Fibroblast of skin of abdomen (primary cell): ENCODE results near the gene COMMD4. TPM values are rescaled to one million over a fixed set of nuclear protein-coding genes. Genes with fewer than 3 reads are reported as not detected.
"Not testable (repeated sequence)": the region's sequence is repeated elsewhere in the genome, so short reads cannot be mapped to it uniquely, and the experiment has no call there.

Experiments
- DNase-seq: peaks from one replicate; pipeline ENCODE4 v3.0.0-alpha.2; 2013
- polyA plus RNA-seq, 2 experiments: library from polyadenylated mRNA; unstranded; fragments of 120-200 nt; gene quantifications; one replicate each; pipeline ENCODE4 v1.2.1, GENCODE V29; 2013; ENCODE audit not compliant: insufficient read length in 2 of 2

The COMMD4 gene
- 73.0 TPM for polyA plus RNA-seq (2013, experiment 1 of 2; ENCODE audit: insufficient read length)
- 78.7 TPM for polyA plus RNA-seq (2013, experiment 2 of 2; ENCODE audit: insufficient read length)

- peak; percentile 97 for DNase-seq
Measured at GRCh38 chr15:75335705-75336355, at the start of gene COMMD4. COMMD4 (plus strand) TSS chr15:75336063; CDS start chr15:75336090, 27 bp downstream.

GRCh38 chr15:75293660-75294059 is 42.2 kb upstream of the COMMD4 start:
- not testable (repeated sequence) for DNase-seq

GRCh38 chr15:75298541-75299310 is 37.1 kb upstream of the COMMD4 start:
- DNase-seq: not testable (repeated sequence)

- DNase-seq: not testable (repeated sequence)
Measured at GRCh38 chr15:75299311-75299688, 36.6 kb upstream of the COMMD4 start.

GRCh38 chr15:75300026-75300425 is 35.8 kb upstream of the COMMD4 start:
- not testable (repeated sequence) for DNase-seq

- no peak for DNase-seq
Measured at GRCh38 chr15:75302318-75302717, 33.5 kb upstream of the COMMD4 start.

GRCh38 chr15:75302753-75303152 is 33.1 kb upstream of the COMMD4 start:
- not testable (repeated sequence) for DNase-seq

- no peak for DNase-seq
Measured at GRCh38 chr15:75306188-75306587, 29.7 kb upstream of the COMMD4 start.

GRCh38 chr15:75307778-75308390 is 28.0 kb upstream of the COMMD4 start:
- no peak for DNase-seq

- DNase-seq: no peak
Measured at GRCh38 chr15:75309711-75310110, 26.2 kb upstream of the COMMD4 start.

GRCh38 chr15:75312548-75312947 is 23.3 kb upstream of the COMMD4 start:
- DNase-seq: not testable (repeated sequence)

- no peak for DNase-seq
Measured at GRCh38 chr15:75313116-75313845, 22.6 kb upstream of the COMMD4 start.

GRCh38 chr15:75314552-75315290 is 21.1 kb upstream of the COMMD4 start:
- DNase-seq: no peak

GRCh38 chr15:75319231-75319897 is 16.5 kb upstream of the COMMD4 start:
- not testable (repeated sequence) for DNase-seq

- no peak for DNase-seq
Measured at GRCh38 chr15:75321711-75322110, 14.2 kb upstream of the COMMD4 start.

GRCh38 chr15:75325922-75326321 is 9.9 kb upstream of the COMMD4 start:
- DNase-seq: no peak

- no peak for DNase-seq
Measured at GRCh38 chr15:75327005-75327404, 8.9 kb upstream of the COMMD4 start.

GRCh38 chr15:75327491-75327890 is 8.4 kb upstream of the COMMD4 start:
- no peak for DNase-seq

GRCh38 chr15:75328493-75329314 is 7.2 kb upstream of the COMMD4 start:
- DNase-seq: no peak

GRCh38 chr15:75329571-75329970 is 6.3 kb upstream of the COMMD4 start:
- no peak for DNase-seq
